Glomerular endothelial cell (primary cell): ENCODE results near the gene ASF1A. TPM values are rescaled to one million over a fixed set of nuclear protein-coding genes. Genes with fewer than 3 reads are reported as not detected.
"Not testable (repeated sequence)": the region's sequence is repeated elsewhere in the genome, so short reads cannot be mapped to it uniquely, and the experiment has no call there.

Experiments used
- DNase-seq: peaks from one replicate; pipeline ENCODE4 v3.0.0-alpha.2; 2011; ENCODE audit warnings: low read depth, low spot score; ENCODE audit errors: extremely low read depth
- total RNA-seq: library from RNA; depleted of rRNA; stranded (reverse); fragments of >200 nt; gene quantifications from 2 replicates; pipeline ENCODE4 v1.2.3, GENCODE V29; 2015

ASF1A gene
- total RNA-seq = 11.6 and 14.1 TPM in 2 replicates

- peak; percentile 92 for DNase-seq
Observed at GRCh38 chr6:118893807-118894424, at the start of gene ASF1A. Gene ASF1A, plus strand, starts transcription at chr6:118894152. Its CDS starts 262 bp downstream, at chr6:118894414.

- DNase-seq = no peak
Observed at GRCh38 chr6:118844915-118845314, 49.0 kb upstream of the ASF1A start.

- no peak for DNase-seq
Observed at GRCh38 chr6:118853408-118853807, 40.5 kb upstream of the ASF1A start.

DNA sequence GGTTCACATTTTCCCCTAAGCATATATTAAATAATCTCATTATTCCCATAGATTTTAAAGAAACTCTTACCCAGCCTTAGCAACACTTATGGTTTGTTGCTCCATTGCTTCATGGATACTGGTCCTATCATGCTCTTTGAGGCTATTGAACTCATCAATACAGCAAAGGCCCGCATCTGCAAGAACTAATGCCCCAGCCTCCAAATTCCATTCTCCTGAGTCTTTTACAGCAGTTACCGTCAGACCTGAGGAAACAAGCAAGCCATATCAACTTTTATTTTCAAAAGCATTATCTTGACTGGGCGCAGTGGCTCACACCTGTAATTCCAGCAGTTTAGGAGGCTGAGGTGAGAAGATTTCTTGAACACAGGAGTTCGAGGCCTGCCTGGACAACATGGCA is 37.7 kb upstream of the ASF1A start:
- DNase-seq = no peak

GRCh38 chr6:118859517-118860064 is 34.4 kb upstream of the ASF1A start:
- DNase-seq = no peak

DNA sequence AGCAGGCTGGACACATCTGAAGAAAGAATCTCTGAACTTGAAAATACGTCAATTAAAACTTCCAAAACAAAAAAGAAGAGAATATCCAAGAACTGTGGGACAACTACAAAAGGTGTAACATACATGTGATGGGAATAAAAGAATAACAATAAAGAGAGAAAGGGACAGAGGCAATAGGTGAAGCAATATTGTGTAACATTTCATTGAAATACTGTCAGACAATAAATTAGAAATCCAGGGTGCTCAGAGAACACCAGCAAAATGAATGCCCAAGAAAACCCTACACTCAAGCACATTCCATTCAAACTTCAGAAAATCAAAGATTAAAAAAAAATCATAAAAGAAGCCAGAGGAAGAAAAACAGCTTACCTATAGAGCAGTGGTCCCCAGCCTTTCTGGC is 33.6 kb upstream of the ASF1A start:
- DNase-seq = no peak

DNA sequence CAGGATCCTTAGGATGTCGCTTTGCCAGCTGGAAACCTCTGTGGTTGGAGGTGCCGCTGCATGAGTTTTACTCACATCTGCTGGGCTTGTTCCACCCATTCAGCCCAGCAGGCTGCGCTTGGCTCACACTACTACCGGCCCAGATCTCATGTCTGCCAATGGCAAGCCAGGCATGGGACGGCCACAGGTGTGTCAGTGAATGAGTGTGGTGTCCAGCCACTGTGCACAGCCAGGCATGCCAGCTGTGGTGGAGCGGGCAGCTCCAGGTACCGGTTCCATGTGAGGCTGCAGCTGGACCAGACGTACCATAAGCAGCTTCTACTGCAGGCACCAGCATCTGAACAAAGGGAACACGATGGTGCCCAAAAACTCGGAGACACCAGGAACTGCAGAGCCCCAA is 33.1 kb upstream of the ASF1A start:
- no peak for DNase-seq

- no peak for DNase-seq
Observed at GRCh38 chr6:118862443-118862842, 31.5 kb upstream of the ASF1A start.

DNA sequence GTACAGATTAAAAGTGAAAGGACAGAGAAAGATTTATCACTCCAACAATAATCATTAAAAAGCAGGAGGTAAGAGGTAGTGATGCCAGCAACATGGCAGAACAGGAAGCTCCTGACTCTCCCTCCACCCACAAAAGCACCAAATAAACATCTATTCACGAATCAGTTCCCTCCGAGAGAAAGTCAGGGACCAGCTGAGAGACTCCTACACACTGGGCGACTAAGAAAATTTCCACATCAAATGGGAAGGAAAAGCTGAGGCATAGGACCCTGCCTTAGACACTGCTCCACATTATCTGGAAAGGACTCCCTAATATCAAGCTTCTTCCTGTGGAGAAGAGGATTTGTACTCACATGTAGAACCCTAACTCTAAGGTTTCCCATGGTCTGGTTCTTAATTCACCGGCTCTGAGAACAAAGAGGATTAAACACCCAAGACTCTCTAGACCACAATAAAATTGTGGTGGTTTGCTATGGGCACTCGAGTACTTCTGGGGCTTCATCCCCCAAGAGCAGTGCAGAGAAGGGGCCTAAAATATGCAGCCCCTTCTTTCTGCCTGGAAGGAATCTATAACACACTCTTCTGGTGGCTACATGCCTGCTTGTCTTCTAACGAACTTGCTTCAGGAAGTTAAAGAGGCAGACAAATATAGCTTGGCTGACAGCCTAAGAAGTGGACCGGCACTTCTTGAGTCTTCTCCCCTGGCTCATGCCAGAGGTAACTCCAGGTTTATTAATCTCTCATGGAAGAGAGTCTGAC is 29.4 kb upstream of the ASF1A start:
- no peak for DNase-seq

DNA sequence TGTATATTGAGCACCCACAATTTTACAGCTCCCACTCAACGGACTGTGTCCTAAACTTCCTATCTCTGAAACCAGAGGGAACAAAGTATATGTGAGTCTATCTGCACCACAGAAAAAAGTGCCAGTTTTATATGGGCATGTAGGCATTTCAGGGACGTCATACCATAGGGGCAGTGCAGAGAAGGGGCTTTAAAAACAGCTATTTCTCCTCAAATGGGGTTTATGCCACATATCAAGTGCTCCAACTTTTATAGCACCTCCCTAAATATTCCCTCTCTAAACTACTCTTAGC is 28.9 kb upstream of the ASF1A start:
- no peak for DNase-seq

DNA sequence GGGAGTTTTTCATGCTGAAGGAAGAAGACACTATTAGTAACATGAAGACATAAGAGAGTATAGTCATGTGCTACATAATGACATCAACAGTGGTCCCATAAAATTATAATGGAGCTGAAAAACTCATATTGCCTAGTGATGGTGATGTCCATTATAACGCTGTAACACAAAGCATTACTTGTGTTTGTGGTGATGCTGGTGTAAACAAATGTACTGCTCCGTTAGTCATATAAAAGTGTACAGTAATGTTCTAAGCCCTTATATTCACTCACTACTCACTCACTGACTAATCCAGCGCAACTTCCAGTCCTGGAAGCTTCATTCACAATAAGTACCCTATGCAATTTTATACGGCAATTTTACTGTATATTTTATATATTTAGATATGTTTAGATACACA is 26.8 kb upstream of the ASF1A start:
- no peak for DNase-seq

GRCh38 chr6:118868901-118869300 is 25.1 kb upstream of the ASF1A start:
- not testable (repeated sequence) for DNase-seq

DNA sequence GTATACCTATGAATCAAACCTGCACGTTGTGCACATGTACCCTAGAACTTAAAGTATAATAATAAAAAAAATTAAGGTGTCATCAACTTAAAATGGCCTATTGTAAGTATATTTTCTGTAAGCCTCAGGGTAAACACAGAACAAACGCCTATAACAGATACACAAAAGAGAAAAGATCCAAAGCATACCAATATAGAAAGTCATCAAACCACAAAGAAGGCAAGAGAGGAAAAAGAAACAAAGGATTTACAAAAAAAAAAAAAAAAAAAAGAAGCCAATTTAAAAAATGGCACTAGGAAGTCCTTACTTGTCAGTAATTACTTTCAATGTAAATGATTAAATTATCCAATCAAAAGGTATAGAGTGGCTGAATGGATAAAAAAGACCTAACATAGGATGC is 24.6 kb upstream of the ASF1A start:
- no peak for DNase-seq

DNA sequence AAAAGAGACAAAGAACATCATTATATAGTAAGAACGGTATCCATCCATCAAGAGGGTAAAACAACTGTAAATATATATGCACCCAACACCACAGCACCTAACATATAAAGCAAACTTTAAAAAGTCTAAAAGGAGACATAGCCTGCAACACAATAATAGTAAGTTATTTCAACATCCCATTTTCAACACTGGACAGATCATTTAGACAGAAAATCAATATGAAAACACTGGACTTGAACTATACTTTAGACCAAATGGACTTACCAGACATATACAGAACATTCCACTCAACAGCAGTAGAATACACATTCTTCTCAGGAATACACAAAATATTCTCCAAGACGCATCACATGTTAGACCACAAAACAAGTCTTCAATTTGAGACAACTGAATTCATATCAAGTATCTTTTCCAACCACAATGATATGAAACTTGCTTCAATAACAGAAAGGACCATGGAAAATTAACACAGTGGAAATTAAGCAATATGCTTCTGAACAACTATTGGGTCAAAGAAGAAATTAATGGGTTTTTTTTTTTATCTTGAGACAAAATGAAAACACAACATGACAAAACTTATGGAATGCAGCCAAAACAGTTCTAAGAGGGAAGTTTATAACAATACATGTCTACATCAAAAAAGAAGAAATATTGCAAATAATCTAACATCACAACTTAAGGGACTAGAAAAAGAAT is 23.9 kb upstream of the ASF1A start:
- DNase-seq = no peak

- DNase-seq = no peak
Observed at GRCh38 chr6:118871331-118871730, 22.6 kb upstream of the ASF1A start.

GRCh38 chr6:118872318-118872717 is 21.6 kb upstream of the ASF1A start:
- DNase-seq = no peak

- DNase-seq = no peak
Observed at GRCh38 chr6:118872726-118873125, 21.2 kb upstream of the ASF1A start.

DNA sequence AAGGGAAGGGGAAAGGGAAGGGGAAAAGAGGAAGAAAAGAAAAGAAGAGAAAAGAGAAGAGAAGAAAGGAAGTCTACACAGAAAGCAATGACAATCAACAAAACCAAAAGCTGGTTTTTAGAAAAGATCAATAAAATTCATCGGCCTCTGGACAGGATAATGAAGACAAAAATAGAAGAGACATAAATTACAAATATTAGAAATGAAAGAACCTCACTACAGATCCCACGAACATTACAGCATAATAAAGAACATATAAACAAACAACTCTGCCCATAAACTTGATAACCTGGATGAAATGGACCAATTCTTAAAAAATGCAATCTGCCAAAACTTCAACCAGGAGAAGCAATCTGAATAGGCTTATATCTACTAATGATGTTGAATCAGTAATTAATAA is 20.7 kb upstream of the ASF1A start:
- no peak for DNase-seq

DNA sequence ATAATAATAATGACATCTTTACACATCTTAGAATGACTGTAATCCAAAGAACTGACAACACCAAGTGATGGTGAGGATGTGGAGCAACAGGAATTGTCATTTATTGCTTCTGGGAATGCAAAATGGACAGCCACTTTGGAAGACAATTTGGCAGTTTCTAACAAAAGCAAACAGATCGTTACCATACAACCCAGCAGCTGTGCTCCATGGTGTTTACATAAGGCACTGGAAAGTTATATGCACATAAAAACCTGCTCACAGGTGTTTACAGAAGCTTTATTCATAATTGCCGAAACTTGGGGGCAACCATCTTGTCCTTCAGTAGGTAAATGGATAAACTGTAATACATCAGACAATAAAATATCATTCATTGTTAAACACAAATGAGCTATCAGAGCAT is 18.3 kb upstream of the ASF1A start:
- no peak for DNase-seq

DNA sequence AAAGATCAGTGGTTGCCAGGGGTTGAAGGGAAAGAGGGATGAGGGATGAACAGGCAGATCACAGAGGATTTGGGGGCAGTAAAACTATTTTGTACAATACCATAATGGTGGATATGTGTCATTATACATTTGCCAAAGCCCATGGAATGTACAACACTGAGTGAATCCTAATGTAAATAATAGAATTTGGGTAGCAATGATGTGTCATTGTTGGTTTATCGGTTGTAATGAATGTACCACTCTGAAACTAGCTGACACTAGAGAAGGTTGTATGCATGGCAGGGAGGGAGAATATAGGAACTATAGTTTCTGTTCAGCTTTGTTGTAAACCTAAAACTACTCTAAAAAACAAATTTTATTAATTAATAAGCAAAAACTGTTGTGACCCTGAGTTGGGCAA is 17.8 kb upstream of the ASF1A start:
- DNase-seq = no peak

DNA sequence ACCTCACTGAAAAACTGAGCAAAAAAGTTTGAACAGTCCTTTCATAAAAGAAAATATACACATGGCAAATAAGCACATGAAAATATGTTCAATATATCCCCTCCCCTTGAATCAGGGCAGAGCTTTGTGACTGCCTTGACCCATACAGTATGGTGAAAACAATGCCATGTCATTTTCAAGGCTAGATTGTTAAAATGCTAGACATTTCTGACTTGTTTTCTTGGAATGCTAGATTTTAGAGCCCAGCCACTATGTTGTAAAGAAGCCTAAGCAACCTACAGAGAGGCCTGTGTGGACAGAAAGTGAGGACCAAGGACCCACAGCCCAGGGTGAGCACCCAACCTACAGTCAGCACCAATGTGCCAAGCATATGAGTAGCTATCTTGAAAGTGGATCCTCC is 17.1 kb upstream of the ASF1A start:
- DNase-seq = no peak

- DNase-seq = no peak
Observed at GRCh38 chr6:118877806-118878205, 16.1 kb upstream of the ASF1A start.
